HG02588 (cell line): ENCODE data around the gene SAMD5.
A peak's percentile ranks its signal among the peaks of the same experiment; 100 is the strongest.

Experiments
- ATAC-seq: cut with Tn5 transposase; IDR thresholded peaks from one replicate; pipeline ENCODE4 v1.9.1; 2021; ENCODE audit warnings: mild to moderate bottlenecking, moderate library complexity; ENCODE audit not compliant: unreplicated experiment

The SAMD5 gene

GRCh38 chr6:147508042-147508865 is at the start of gene SAMD5:
Gene SAMD5 (plus strand): TSS chr6:147508690. CDS start chr6:147508929, 239 bp downstream.
- ATAC-seq: peak; percentile 64

DNA sequence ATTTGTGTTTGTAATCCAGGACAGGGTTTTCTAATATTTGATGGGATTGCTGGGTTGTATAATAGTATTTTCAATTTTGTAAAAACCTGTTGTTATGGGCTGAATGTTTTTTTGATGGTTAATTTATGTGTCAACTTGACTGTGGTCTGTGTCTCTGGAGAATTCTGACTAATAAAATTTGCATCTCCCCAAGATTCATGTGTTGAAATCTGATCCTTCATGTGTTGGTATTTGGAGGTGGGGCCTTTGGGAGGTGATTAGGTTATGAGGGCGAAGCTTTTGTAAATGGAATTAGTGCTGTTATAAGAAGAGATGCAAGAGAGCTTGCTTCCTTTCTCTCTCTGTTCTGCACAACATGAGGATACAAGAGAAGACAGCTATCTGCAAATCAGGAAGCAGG is 48.7 kb upstream of the SAMD5 start:
- ATAC-seq: no peak

DNA sequence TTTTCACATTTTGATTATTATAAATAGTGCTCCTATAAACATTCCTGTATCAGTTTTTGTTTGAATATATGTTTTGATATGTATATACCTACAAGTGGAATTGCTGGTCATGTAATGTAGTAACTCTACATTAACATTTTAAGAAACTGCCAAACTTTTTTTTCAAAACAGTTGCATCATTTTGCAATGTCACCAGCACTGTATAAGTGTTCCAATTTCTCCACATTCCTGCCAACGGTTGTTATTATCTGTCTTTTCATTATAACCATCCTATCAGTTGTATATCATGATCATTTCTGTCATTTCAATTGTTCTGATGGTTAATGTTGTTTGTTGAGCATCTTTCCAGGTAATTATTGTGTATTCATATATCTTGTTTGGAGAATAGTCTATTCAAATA is 44.8 kb upstream of the SAMD5 start:
- no peak for ATAC-seq

GRCh38 chr6:147467428-147467827 is 41.1 kb upstream of the SAMD5 start:
- ATAC-seq: no peak

GRCh38 chr6:147467886-147468285 is 40.6 kb upstream of the SAMD5 start:
- ATAC-seq: no peak

GRCh38 chr6:147468634-147469033 is 39.9 kb upstream of the SAMD5 start:
- no peak for ATAC-seq

- no peak for ATAC-seq
These were observed 28.6 kb upstream of the SAMD5 start for GRCh38 chr6:147479857-147480256.

DNA sequence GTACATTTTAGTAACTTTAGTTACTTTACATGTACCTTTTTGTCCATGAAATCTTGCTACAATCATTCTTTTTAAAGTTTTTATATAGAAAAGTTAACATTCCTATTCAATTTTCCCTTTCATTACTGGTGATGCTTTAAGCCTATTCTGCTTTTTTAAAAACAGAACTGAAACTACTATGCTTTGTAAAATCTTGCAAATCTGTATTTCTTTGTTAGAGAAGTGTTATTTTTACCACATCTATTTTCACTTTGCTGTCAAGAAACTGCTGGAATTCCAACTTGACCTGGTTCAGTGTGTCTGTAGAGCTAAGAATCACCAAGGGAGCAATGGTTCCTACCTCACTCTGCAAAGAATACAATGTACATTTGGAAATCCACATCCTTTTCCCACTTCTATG is 21.8 kb upstream of the SAMD5 start:
- ATAC-seq: no peak

GRCh38 chr6:147497472-147497871 is 11.0 kb upstream of the SAMD5 start:
- no peak for ATAC-seq

- no peak for ATAC-seq
These were observed 4.9 kb upstream of the SAMD5 start for GRCh38 chr6:147503587-147503986.

DNA sequence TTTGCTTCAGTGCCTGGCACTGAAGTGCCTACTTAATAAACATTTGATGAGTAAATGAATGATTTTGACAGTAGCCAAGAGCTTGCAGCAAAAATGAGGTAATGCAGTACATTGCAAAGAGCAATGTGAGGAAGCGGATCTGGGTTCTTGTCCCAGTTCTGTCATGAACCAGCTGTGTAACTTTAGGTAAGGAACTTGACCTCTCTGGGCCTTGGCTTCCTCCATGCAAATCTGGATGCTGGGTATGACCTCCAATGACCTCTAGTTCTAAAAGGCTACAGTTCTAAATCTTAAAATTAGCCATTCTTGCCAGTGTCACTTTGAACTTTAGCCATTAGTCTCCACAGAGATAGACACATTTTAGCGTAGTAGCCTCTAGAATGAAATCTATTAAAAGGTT is 3.6 kb upstream of the SAMD5 start:
- no peak for ATAC-seq

- ATAC-seq: peak; percentile 31
These were observed 1.8 kb upstream of the SAMD5 start for GRCh38 chr6:147506704-147507114.

GRCh38 chr6:147507162-147508041 is 1.1 kb upstream of the SAMD5 start:
- ATAC-seq: no peak

DNA sequence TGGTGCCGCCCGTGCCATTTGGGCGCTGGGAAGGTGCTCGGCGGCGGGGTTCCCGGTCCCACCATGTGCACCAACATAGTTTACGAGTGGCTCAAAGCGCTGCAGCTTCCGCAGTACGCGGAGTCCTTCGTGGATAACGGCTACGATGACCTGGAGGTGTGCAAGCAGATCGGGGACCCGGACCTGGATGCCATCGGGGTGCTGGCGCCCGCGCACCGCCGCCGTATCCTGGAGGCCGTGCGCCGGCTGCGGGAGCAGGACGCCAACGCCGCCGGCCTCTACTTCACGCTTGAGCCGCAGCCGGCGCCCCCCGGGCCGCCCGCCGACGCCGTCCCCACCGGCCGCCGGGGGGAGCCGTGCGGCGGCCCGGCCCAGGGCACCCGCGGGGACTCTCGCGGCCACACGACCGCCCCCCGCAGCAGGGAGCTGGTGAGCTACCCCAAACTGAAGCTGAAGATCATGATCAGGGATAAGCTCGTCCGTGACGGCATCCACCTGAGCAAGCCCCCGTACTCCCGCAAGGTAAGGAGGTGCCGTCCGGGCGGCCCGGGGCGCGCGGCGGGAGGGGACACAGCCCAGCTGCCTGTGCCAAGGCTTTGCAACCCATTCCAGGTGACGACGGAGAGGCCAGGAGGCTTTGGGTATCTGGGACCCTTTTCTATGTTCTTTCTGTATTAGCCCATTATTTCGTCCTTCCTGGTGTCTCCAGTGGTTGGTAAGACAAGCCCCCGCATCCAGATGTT is 547 bp downstream of the SAMD5 start:
- ATAC-seq: peak; percentile 22

GRCh38 chr6:147509891-147510290 is 1.4 kb downstream of the SAMD5 start:
- peak; percentile 33 for ATAC-seq

GRCh38 chr6:147510929-147511590 is 2.6 kb downstream of the SAMD5 start:
- no peak for ATAC-seq

- ATAC-seq: no peak
These were observed 6.3 kb downstream of the SAMD5 start for GRCh38 chr6:147514831-147515230.

DNA sequence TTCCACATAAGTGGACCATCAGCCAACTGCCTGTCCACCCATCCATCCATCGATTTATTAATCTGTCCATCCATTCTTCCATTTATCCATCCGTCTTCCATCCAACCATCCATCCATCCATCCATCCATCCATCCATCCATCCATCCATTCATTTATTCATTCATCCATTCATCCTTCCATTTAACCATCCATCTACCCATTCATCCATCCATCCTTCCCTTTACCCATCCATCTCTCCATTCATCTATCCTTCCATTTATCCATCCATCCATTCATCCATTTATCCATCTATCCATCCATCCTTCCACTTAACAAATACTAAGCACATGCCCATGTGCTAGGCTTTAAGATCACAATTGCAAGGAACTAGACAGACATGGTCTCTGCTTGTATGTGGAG is 6.8 kb downstream of the SAMD5 start:
- no peak for ATAC-seq

DNA sequence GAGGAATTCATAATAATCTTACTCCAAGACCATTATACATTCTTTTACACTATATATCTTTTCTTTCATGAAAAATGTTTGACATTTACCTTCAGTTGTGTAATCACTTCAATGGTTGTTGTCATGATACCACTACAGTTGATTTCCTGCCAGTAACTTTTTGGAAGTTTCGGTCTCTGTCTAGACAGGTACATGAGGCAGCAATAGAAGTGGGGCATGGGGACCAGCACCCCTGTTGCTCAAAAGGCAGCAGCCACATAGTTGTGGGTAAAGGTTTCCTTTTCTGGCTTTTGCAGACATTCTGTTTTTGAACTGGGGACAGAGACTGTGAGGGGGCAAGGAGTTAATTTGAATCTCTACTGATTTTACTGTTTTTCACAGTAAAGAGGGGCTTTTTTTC is 14.1 kb downstream of the SAMD5 start:
- no peak for ATAC-seq

DNA sequence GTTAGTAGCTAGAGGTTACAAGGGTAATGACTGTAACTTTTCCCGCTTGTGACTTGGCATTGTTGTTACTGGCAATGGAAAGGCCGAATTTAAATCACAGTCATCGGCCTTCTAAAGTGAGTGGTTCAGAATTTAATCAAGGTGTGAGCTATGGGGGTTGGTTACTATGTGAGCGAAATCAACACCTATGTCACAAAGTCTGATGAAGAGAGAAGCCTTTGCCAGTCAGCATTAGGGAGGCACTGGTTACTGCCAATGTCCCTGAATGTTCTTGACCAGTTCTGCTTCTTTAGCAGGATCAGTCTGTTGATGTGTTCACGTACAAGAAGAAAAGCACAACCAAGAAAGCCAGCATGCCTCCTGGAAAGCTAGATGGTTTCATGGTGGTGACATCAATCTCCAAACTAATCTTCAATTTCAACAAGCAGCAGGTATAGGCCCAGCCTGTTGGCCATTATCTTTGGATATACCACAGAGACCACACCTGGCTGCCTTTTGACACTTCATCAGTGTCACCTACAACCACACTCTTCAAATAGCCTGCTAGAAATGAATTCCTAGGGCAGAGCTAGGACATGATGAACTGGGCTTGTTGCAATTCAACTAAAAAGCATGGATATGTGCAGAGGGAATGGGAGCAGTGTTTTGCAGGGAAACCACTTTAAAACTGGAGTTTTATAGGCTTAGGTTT is 17.2 kb downstream of the SAMD5 start:
- no peak for ATAC-seq
